ENCODE results near the gene PIP5K1B.

Gene PIP5K1B

GRCh38 chr9:68775003-68775730 lies 70.1 kb downstream of the PIP5K1B start:
- DNase-seq (ENCODE audit: low spot score) = no peak

- no peak for DNase-seq (ENCODE audit: low spot score)
Measured at GRCh38 chr9:68777070-68777763, 72.2 kb downstream of the PIP5K1B start.

- no peak for DNase-seq (ENCODE audit: low spot score)
Measured at GRCh38 chr9:68778635-68779034, 73.6 kb downstream of the PIP5K1B start.

- DNase-seq (ENCODE audit: low spot score) = peak; percentile 93
Measured at GRCh38 chr9:68779558-68780379, 74.7 kb downstream of the PIP5K1B start.

GRCh38 chr9:68780380-68780712 lies 75.3 kb downstream of the PIP5K1B start:
- no peak for DNase-seq (ENCODE audit: low spot score)

GRCh38 chr9:68780720-68781119 lies 75.7 kb downstream of the PIP5K1B start:
- no peak for DNase-seq (ENCODE audit: low spot score)

GRCh38 chr9:68781928-68782327 lies 76.9 kb downstream of the PIP5K1B start:
- DNase-seq (ENCODE audit: low spot score) = no peak

- DNase-seq (ENCODE audit: low spot score) = no peak
Measured at GRCh38 chr9:68782546-68782945, 77.5 kb downstream of the PIP5K1B start.

- DNase-seq (ENCODE audit: low spot score) = no peak
Measured at GRCh38 chr9:68785965-68786364, 80.9 kb downstream of the PIP5K1B start.

- DNase-seq (ENCODE audit: low spot score) = no peak
Measured at GRCh38 chr9:68791169-68791568, 86.1 kb downstream of the PIP5K1B start.

GRCh38 chr9:68793605-68794343 lies 88.7 kb downstream of the PIP5K1B start:
- no peak for DNase-seq (ENCODE audit: low spot score)

- DNase-seq (ENCODE audit: low spot score) = no peak
Measured at GRCh38 chr9:68794898-68795297, 89.9 kb downstream of the PIP5K1B start.

- no peak for DNase-seq (ENCODE audit: low spot score)
Measured at GRCh38 chr9:68795411-68795810, 90.4 kb downstream of the PIP5K1B start.

- no peak for DNase-seq (ENCODE audit: low spot score)
Measured at GRCh38 chr9:68797116-68797515, 92.1 kb downstream of the PIP5K1B start.

- no peak for DNase-seq (ENCODE audit: low spot score)
Measured at GRCh38 chr9:68798423-68798822, 93.4 kb downstream of the PIP5K1B start.

GRCh38 chr9:68800836-68801235 lies 95.8 kb downstream of the PIP5K1B start:
- DNase-seq (ENCODE audit: low spot score) = no peak

- DNase-seq (ENCODE audit: low spot score) = no peak
Measured at GRCh38 chr9:68802525-68803015, 97.5 kb downstream of the PIP5K1B start.

GRCh38 chr9:68804911-68805889 lies 100.2 kb downstream of the PIP5K1B start:
- no peak for DNase-seq (ENCODE audit: low spot score)

GRCh38 chr9:68805890-68806517 lies 101.0 kb downstream of the PIP5K1B start:
- DNase-seq (ENCODE audit: low spot score) = no peak

GRCh38 chr9:68808338-68808890 lies 103.4 kb downstream of the PIP5K1B start:
- no peak for DNase-seq (ENCODE audit: low spot score)
